Activated naive CD4-positive, alpha-beta T cell treated with anti-CD3 and anti-CD28 coated beads, Interleukin-2, amount 50 U/mL, for 72 hours (primary cell): ENCODE data around the gene FAM229B. TPM values are rescaled to one million over a fixed set of nuclear protein-coding genes. Genes with fewer than 3 reads are reported as not detected.

ENCODE experiments used
- ATAC-seq, 2 donors: fragments of 150-1000 bp; cut with Tn5 transposase; 2 replicates each; pipeline ENCODE4 v1.10.0; 2021; ENCODE audit warnings: mild to moderate bottlenecking in 2 of 2, moderate library complexity in 2 of 2
- DNase-seq, 2 donors: peaks; one replicate each; pipeline ENCODE4 v3.0.0; 2021 to 2022; ENCODE audit warnings: low spot score in 2 of 2
- H3K27ac Mint-ChIP-seq, 2 donors: one replicate each; pipeline ENCODE4 v1.8.0; 2022; ENCODE audit warnings: mild to moderate bottlenecking in 2 of 2, mixed read lengths in 2 of 2
- H3K36me3 Mint-ChIP-seq, 2 donors: one replicate each; pipeline ENCODE4 v1.8.0; 2022; ENCODE audit warnings: mixed read lengths in 2 of 2
- H3K9me3 Mint-ChIP-seq, 2 donors: one replicate each; pipeline ENCODE4 v1.8.0; 2022; ENCODE audit warnings: mixed read lengths in 2 of 2
- total RNA-seq, 2 donors: library from RNA; stranded (reverse); gene quantifications; one replicate each; pipeline ENCODE4 v1.2.3, GENCODE V29; 2022

Gene FAM229B
- total RNA-seq, 2 donors from 2014 or later = 1.3 to 6.3 TPM

DNA sequence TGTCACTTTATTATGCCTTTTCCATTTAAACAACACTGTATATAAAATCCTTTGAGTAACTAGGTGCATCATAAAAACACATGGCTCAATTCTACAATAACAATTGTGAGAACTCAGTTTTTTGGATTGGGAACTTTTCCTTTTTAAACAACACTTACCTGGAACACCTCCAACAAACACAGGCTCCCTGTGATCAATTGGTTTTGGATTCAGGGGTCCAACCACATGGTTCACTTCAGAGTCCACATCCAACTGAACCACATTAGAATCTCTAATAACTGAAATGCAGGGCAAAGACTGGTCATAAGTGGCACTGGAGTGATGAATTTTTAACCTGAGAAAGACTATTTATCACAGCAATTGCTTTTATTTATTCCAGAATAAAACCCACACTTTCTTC is 26.5 kb downstream of the FAM229B start:
- ATAC-seq (no peak), DNase-seq (no peak)
- H3K27ac Mint-ChIP-seq = no peak overlapping the region
- no peaks in the 10 kb centered on the region for H3K9me3 Mint-ChIP-seq
- no peaks in the 10 kb centered on the region for H3K36me3 Mint-ChIP-seq

DNA sequence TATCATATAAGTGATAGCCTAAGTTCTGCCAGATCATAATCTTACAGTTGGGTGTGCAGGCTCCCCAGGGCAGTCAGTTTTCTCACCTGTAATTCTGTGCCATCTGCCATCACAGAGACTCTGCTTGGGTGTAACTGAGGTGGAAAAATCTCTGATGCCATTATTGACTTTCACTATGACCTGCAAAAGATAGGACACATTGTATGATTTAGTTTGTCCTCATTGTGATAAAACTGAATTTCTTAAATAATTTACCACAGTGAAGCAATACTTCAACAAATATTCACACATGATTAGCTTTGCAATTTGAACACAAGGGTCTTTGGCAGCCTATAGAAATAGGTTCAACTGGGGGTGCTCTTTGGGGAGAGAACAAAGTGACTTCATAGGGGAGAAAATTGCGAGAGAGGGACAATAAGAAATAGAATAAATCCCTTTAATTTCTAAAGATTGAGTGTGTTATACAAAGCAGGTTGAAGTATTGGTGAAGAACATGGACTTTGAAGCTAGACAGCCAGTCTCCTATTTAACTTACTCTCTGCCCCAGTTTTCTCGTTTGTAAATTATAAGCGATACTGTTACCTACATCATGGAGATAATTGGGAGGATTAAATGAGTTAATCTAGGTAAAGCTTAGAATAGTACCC is 27.3 kb downstream of the FAM229B start:
- ATAC-seq (no peak), DNase-seq (no peak)
- no peaks in the 10 kb centered on the region for H3K36me3 Mint-ChIP-seq
- no peak overlapping the region for H3K27ac Mint-ChIP-seq
- no peaks in the 10 kb centered on the region for H3K9me3 Mint-ChIP-seq

DNA sequence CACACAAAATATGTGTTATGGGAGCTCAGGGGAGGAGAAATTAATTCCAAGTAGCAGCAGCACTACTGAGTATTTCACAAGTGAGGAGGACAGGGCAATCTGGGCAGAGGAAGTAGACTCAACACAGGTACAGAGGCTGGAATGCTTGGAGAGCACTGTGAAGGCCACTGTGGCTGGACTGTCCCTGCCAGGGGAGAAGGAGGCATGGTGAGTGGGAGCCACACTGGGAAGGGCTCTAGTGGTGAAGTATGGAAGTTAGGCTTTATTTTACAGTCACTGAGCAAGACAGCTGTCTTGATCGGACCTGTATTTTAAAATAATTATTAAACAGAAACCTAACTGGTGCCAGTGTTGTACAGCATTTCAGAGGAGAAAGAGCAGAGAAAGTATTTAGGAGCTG is 28.8 kb downstream of the FAM229B start:
- no peak for ATAC-seq
- no peaks in the 10 kb centered on the region for H3K9me3 Mint-ChIP-seq
- H3K36me3 Mint-ChIP-seq = no peaks in the 10 kb centered on the region
- H3K27ac Mint-ChIP-seq = no peak overlapping the region
- DNase-seq = no peak

DNA sequence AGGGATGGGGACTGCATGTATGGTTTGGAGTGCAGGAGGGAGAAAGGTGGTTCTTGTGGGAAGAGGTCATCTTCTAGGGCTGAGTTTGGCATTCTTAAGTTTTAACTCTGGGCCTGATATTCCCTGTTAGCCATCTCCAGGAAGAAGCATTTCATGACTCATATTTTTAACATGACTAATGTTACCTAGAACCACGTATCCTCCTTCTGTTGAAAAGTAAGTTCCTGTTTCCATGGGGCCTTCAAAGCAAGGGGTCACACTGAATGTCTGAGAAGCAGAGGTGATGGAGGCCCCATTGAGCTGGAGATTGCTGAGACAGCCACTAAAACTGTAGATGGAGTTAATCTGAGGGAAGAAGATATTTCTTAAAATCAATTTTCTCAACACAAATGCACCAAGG is 30.2 kb downstream of the FAM229B start:
- peak overlapping the region in 1 of 2 donors; percentile 78 for H3K27ac Mint-ChIP-seq
- no peaks in the 10 kb centered on the region for H3K36me3 Mint-ChIP-seq
- H3K9me3 Mint-ChIP-seq = no peaks in the 10 kb centered on the region
- ATAC-seq = peak; percentile 67 to 89
- DNase-seq = no peak

DNA sequence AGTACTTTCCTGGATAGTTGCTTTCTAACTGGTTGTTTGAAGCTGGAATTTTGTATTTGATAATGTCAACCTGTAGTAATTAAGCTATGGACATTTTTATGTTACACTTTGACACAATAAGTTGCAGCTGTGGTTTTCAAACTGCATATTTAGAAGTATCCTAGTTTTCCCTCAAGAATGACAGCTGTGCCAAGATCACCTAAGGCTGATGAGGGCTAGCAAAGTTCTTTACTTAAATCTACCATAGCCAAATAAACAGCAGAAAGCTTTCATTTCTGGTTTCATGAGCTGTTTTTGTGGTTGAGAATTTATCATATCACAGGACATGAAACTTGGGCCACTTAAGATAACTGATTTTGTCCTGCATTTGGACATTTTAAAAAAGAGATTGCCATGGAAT is 30.6 kb downstream of the FAM229B start:
- Mint-ChIP-seq H3K9me3 (no peaks in the 10 kb centered on the region), H3K27ac (no peak overlapping the region), H3K36me3 (no peaks in the 10 kb centered on the region)
- ATAC-seq = no peak
- no peak for DNase-seq

DNA sequence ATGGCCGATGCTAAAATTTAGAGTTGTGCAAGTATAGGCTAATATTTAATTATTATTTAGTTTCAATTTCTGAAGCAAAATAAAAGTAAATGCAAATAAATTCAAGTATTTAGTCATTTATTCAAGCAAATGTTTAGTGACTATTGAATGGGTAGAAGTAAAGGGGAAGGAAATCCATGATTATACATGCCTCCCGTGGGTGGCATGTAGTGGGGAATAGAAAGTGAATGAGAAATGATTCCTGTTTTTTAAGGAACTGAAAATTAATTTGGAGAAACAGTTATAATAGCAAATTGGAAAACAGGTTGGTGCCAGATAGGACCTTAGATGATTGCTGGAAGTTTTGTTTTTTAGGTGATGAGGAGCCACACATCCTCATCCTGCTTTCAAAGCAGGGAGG is 35.4 kb downstream of the FAM229B start:
- H3K27ac Mint-ChIP-seq = peak overlapping the region in 1 of 2 donors; percentile 13
- H3K9me3 Mint-ChIP-seq = no peaks in the 10 kb centered on the region
- DNase-seq (no peak), ATAC-seq (no peak)
- H3K36me3 Mint-ChIP-seq = no peaks in the 10 kb centered on the region

DNA sequence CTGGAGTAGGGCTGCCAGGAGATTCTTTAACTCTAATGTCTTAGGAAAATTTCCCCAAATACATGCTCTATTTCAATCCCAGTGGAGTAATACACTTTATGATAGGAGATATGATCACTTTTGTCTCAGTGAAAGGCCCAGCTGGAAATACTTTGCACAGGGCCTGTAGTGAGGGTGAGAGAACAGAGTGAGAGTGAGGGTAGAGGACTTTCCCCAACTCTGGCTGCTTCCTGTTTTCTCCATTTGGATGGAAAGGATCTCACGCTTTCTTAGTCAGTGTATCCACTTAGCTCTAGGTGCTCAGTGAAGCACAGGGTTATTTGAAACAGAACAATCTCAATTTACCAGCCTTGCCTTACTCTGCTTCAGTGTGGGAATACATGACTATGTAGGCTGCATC is 36.6 kb downstream of the FAM229B start:
- H3K9me3 Mint-ChIP-seq = no peaks in the 10 kb centered on the region
- no peak for ATAC-seq
- no peak overlapping the region for H3K27ac Mint-ChIP-seq
- no peak for DNase-seq
- no peaks in the 10 kb centered on the region for H3K36me3 Mint-ChIP-seq

DNA sequence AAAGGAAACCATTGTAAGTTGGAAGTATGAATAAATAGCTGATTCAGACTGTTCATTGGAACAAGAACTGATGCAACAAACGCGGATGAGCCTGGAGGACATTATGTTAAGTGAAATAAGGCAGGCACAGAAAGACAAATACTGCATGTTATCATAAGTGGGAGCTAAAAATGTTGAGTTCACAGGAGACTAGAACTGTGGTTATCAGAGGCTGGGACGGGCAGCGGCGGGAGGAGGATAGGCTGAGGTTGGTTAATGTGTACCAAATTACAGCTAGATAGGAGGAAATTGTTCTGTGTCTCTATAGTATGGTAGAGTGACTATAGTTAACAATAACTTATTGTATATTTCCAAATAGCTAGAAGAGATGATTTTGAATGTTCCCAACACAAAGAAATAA is 40.8 kb downstream of the FAM229B start:
- DNase-seq (no peak), ATAC-seq (no peak)
- Mint-ChIP-seq H3K27ac (no peak overlapping the region), H3K36me3 (no peaks in the 10 kb centered on the region), H3K9me3 (no peaks in the 10 kb centered on the region)

DNA sequence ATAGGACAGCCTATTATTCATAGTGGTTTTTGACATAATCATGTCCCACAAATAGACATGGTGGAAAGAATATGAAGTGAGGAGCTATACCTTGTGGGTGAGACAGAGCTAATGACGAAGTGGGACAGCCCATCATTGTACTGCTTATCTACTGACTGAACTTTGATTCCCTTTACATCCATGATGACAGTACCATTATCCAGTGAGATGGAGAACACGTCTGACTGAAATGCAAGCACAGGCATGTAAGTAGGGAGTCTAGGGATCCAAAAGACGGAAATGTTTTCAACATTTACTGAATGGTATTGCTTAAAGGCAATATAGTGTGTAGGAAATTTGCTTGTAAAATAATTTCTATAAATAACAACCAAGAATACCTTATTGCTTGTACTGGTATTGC is 43.5 kb downstream of the FAM229B start:
- no peak for ATAC-seq
- DNase-seq = no peak
- no peaks in the 10 kb centered on the region for H3K9me3 Mint-ChIP-seq
- no peak overlapping the region for H3K27ac Mint-ChIP-seq
- H3K36me3 Mint-ChIP-seq = no peaks in the 10 kb centered on the region

DNA sequence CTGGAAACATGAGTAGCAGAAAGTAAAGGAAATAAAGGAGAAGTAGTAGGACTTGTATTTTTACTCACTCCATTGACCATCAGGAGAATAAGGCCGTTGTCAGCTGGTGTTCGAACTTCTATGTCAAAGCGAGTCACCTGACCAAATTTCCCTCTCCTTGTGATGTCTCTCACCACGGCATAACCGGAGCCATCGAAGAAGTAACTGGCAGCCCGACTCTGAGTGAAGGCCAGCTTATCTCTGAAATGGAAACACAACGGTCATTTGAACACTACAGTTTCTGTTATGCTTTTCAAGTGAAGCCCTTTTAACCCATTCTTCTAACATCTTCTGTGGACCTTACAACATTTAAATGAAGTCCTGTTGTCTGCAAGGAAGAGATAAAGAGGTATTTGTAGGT is 51.7 kb downstream of the FAM229B start:
- DNase-seq = no peak
- no peak for ATAC-seq
- Mint-ChIP-seq H3K9me3 (no peaks in the 10 kb centered on the region), H3K27ac (no peak overlapping the region), H3K36me3 (no peaks in the 10 kb centered on the region)

DNA sequence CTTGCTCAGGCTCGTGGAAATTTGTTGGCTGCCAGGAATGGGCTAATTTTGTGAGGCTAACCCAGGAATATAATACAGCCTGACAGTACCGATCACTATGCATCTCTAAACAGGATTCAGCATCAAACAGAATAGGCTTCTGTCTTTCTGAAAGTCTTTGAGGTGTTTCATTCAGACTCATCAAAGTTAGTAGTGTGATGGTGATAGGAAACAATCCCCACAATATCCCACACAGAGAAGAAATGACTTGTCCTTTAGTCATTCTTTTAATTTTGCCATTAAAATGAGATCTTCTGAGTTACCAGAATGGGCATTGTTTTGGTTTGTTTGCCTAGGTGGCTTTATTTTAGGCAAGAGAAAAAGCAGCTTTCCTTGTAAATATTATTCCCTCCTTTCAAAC is 54.3 kb downstream of the FAM229B start:
- ATAC-seq (peak in 1 of 2 donors; percentile 90), DNase-seq (no peak)
- Mint-ChIP-seq H3K27ac (no peak overlapping the region), H3K36me3 (no peaks in the 10 kb centered on the region), H3K9me3 (no peaks in the 10 kb centered on the region)

DNA sequence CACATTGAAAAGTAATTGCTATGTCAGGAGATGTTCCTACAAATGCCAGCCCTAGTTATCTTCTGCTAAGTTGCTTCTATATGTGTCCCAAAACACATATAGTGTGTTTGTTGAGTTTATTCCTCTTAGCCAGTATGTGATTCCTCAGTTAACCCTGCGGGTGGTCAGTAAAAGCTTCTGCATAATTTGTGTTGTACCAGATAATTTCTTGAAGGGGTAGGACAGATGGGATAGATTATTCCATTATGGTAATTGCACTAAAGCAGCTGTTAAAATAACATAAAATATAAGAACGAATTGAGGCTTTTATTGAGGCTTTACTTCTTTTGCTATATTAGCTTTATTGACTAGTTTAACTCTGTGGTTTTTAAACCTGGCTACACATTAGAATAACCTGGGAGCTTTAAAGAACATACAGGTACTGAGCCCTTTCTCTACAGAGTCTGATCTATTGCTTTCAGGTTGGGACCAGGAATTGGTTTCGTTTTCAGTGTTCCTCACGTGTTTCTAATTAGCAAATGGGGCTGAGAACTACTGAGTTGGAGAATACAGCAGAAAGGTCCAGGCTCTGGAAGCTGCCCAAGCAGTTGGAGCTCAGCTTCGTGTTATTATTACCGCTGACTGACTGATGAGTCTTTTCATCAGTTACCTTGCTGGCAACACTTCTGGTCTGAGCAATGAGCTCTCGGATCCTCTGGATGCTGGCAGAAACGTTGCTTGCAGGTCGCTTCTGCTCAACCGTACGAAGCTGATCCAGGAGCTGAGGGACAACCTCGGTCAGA is 56.9 kb downstream of the FAM229B start:
- ATAC-seq (no peak), DNase-seq (no peak)
- Mint-ChIP-seq H3K27ac (no peak overlapping the region), H3K36me3 (no peaks in the 10 kb centered on the region), H3K9me3 (no peaks in the 10 kb centered on the region)

DNA sequence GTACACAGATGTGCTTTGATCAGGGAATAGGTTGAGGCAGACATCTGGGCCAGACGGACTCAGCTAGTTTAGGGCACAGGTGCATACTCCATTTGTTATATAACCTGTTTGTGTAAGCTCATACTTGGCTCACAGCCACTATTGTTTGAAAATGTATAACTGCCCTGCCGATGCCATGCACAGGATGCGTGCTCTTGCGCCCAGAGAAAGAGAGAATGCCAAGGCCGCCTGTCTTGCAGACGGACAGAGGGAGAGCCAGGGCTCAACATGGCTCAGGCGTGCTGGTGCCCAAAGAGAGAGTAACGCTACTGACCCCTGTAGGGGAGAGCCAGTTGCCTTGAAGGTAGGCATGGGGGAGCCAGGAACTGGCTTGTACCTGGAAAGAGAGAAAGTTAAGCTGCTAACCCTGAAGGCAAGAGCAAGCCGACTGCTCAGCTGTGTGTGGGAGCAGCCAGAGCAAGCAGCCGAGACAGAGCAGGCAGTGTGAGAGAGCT is 57.7 kb downstream of the FAM229B start:
- ATAC-seq (no peak), DNase-seq (no peak)
- no peak overlapping the region for H3K27ac Mint-ChIP-seq
- H3K36me3 Mint-ChIP-seq = no peaks in the 10 kb centered on the region
- H3K9me3 Mint-ChIP-seq = no peaks in the 10 kb centered on the region

DNA sequence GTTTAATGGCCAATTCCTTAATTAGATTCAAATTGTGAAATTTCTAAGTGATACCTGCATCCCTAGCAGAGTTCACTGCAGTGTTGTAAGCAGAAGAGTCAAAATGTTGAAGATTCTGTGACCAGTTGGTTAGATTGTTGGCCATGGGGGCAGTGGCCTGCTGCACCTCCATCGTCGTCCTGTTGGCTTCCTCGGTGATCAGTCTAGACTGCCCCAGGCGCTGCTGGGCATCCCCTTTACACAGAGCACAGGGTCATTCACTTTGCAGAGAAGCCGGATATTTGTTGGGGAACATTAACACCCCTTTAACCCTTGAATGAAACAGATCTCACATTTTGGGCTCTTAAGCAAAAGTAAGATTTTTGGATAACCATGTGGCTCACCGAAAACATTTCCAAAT is 60.7 kb downstream of the FAM229B start:
- DNase-seq (no peak), ATAC-seq (no peak)
- Mint-ChIP-seq H3K27ac (no peak overlapping the region), H3K9me3 (no peaks in the 10 kb centered on the region), H3K36me3 (no peaks in the 10 kb centered on the region)

DNA sequence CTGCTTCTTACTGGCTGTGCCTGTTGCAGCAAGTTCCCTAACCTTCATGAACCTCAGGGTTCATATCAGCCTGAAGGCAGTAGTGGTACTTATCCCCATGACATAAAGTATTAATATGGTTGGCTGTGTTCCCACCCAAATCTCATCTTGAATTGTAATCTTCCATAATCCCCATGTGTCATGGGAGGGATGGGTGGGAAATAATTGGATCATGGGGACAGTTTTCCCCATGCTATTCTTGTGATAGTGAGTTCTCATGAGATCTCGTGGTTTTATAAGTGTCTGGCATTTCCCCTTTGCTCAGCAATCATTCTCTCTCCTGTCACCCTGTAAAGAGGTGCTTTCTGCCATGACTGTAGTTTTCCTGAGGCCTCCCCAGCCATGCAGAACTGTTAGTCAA is 61.8 kb downstream of the FAM229B start:
- Mint-ChIP-seq H3K36me3 (no peaks in the 10 kb centered on the region), H3K9me3 (no peaks in the 10 kb centered on the region), H3K27ac (no peak overlapping the region)
- no peak for DNase-seq
- no peak for ATAC-seq

DNA sequence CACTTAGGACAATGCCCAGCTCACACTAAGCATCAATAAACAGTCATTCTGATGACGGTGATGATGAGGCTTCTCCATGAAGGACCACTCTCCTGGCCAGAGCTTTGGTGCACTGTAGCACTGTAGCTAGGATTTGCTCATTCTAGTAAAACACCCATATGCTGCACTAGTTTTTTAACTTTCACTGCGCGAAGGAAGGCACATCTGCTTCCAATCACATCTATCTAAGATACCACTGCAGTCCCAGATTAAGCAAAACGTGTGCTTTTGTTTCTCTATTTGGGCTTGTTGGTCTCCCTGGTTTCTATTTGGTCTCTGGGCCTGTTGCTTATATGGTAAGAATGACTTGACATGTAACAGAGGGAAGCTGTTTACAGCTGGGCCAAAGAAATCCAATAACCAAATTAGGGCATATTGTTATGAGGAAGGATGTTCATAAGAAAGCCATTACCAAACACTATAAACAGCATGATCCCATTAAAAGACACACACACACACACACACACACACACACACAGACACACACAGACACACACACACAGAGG is 62.4 kb downstream of the FAM229B start:
- ATAC-seq = no peak
- Mint-ChIP-seq H3K27ac (no peak overlapping the region), H3K9me3 (no peaks in the 10 kb centered on the region), H3K36me3 (no peaks in the 10 kb centered on the region)
- DNase-seq = no peak

DNA sequence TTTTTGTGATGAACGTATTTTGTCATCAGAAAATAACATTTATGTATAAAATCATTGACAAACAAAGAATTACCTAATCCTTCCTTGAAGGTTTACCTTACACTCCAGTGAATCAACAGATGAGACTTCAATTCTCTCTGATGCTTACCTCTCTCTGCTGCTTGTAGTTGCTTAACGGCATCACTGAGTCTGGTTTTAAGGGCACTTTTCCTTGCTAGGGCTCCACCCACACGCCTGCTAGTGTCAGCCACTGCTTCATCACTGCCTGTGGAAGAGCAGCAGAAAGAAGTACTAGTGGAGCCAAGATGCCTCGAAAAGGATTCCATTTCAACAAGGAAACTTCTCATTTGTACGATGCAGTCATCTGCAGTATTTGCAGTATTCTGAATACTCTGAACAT is 63.0 kb downstream of the FAM229B start:
- Mint-ChIP-seq H3K9me3 (no peaks in the 10 kb centered on the region), H3K27ac (no peak overlapping the region), H3K36me3 (no peaks in the 10 kb centered on the region)
- ATAC-seq (no peak), DNase-seq (no peak)
